ENCODE measurements around the gene GPM6B. TPM values are rescaled to one million over a fixed set of nuclear protein-coding genes. Genes with fewer than 3 reads are reported as not detected.

GPM6B gene
- total and polyA plus RNA-seq, 2 of the 4 experiments (the other 2 are of a cell fraction) = 4.2 to 5.9 TPM

DNA sequence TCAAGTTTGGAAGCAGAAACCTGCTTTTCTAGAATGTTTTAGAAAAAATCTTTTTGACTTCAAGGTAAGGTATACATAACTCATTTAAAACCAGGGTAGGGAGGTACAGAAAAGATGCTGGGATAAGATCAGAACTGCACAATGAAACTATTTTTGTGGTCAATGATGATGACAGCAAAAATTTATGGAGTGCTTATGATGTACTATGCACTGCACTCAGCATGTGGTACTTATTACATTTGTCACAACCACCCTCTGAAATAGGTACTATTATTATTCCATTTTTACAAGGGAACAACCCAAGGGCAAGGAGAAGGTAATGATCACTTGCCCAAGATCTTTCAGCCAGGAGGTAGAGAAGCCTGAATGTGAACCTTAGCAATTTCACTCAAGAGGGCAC, 8.0 kb downstream of the GPM6B start:
- no TSS peak for BruUV-seq (replicated peaks)
- no peak overlapping the region for H2BK15ac ChIP-seq (ENCODE audit: low read depth, low read length)
- no peak overlapping the region for H4K8ac ChIP-seq (ENCODE audit: low read depth in 2 of 2, low read length in 2 of 2)
- peaks cover 11% of the 10 kb centered on the region for H3K27me3 ChIP-seq (ENCODE audit: control insufficient read depth, insufficient read depth, low read length)
- H4K20me1 ChIP-seq (ENCODE audit: insufficient read depth, low read length) = no peaks in the 10 kb centered on the region
- no peak overlapping the region for H2BK20ac ChIP-seq (ENCODE audit: low read depth, low read length)
- no peak for DNase-seq
- H3K9ac ChIP-seq (ENCODE audit: low read depth, low read length) = no peak overlapping the region
- no peaks in the 10 kb centered on the region for H3K79me1 ChIP-seq (ENCODE audit: low read depth in 1 of 2, low read length in 2 of 2)
- dilution Hi-C loops (cut with HindIII; ENCODE audit: low sequenced_read_pairs, unreplicated experiment) (no loop called here), in situ Hi-C loops (cut with MboI; ENCODE audit: low sequenced_read_pairs) (no loop called here), intact Hi-C loops (cut with micrococcal nuclease) (no loop called here)
- H2AK9ac ChIP-seq (replicated peaks; ENCODE audit: low read depth, low read length, poor library complexity) = no peak overlapping the region
- H4K5ac ChIP-seq (ENCODE audit: low read depth, low read length) = no peak overlapping the region
- no peak overlapping the region for H4K91ac ChIP-seq (ENCODE audit: insufficient read depth, low read depth, low read length)
- no peak overlapping the region for H3K4ac ChIP-seq (ENCODE audit: low read depth, low read length)
- no peak overlapping the region for H3K14ac ChIP-seq (replicated peaks; ENCODE audit: low read depth, low read length)
- no peak overlapping the region for H2BK5ac ChIP-seq (ENCODE audit: low read depth, low read length, poor library complexity, severe bottlenecking)
- POLR2A ChIA-PET (ENCODE audit: unreplicated experiment) = no interaction called here
- no peak overlapping the region for H2AK5ac ChIP-seq (ENCODE audit: low read depth, low read length)
- no peak overlapping the region for H3K4me3 ChIP-seq (ENCODE audit: insufficient read depth, low read depth, low read length)
- no peaks in the 10 kb centered on the region for H3K9me1 ChIP-seq (ENCODE audit: insufficient read depth, low read length)
- H3K56ac ChIP-seq (ENCODE audit: extremely low read depth, insufficient read depth, low read length) = no peak overlapping the region
- no peak overlapping the region for H2BK120ac ChIP-seq (ENCODE audit: low read depth, low read length)
- H3K4me2 ChIP-seq (ENCODE audit: low read depth, low read length) = no peak overlapping the region
- H3K4me1 ChIP-seq (ENCODE audit: control insufficient read depth, insufficient read depth, low read length) = no peaks in the 10 kb centered on the region
- no peaks in the 10 kb centered on the region for H3K36me3 ChIP-seq (ENCODE audit: control insufficient read depth, insufficient read depth, low read length)
- CTCF ChIA-PET = no interaction called here
- no peak overlapping the region for H2AFZ ChIP-seq (replicated peaks; ENCODE audit: low read length, poor library complexity)
- H3K18ac ChIP-seq (ENCODE audit: low read depth, low read length) = no peak overlapping the region
- H3K27ac ChIP-seq (ENCODE audit: insufficient read depth, low read length) = no peak overlapping the region
- ATAC-seq (ENCODE audit: low read depth) = no peak
- no peak for TF ChIP-seq CHD1 (IDR thresholded peaks at IDR 0.05; ENCODE audit: low read depth, low read length)
- no peak for TF ChIP-seq MAFK (IDR thresholded peaks at IDR 0.05; ENCODE audit: low read depth, low read length)
- no peak for TF ChIP-seq SMC3 (IDR thresholded peaks at IDR 0.05; ENCODE audit: low read depth, low read length)
- TF ChIP-seq CTCF (conservative IDR thresholded peaks at IDR 0.05; ENCODE audit: low read depth, low read length) = no peak
- TF ChIP-seq USF2 (IDR thresholded peaks at IDR 0.05; ENCODE audit: low read depth, low read length) = no peak
- TF ChIP-seq NFE2L2 (IDR thresholded peaks at IDR 0.05; ENCODE audit: low read depth, low read length) = no peak
- TF ChIP-seq RAD21 (IDR thresholded peaks at IDR 0.05; ENCODE audit: low read length) = no peak
- TF ChIP-seq MAZ (IDR thresholded peaks at IDR 0.05; ENCODE audit: borderline replicate concordance, low read depth, low read length) = no peak
- no peak for TF ChIP-seq RCOR1 (IDR thresholded peaks at IDR 0.05; ENCODE audit: insufficient replicate concordance, low read length)
- no peak for TF ChIP-seq FOS (IDR thresholded peaks at IDR 0.05; ENCODE audit: low read depth, low read length)
- TF ChIP-seq RFX5 (IDR thresholded peaks at IDR 0.05; ENCODE audit: low read depth, low read length) = no peak
- no peak for TF ChIP-seq POLR2A (IDR thresholded peaks at IDR 0.05; ENCODE audit: low read depth, low read length)
- no peaks in the 10 kb centered on the region for H3K9me3 ChIP-seq (ENCODE audit: control insufficient read depth, insufficient read depth, low read length)
- no peak overlapping the region for H3K23ac ChIP-seq (ENCODE audit: low read depth, low read length)

All from IMR-90 (cell line).